ENCODE results near the gene C15orf40. TPM values are rescaled to one million over a fixed set of nuclear protein-coding genes. Genes with fewer than 3 reads are reported as not detected.
A peak's percentile ranks its signal among the peaks of the same experiment; 100 is the strongest.

C15orf40 gene
- total and polyA plus RNA-seq, 2 of the 13 experiments (the other 11 are each of a cell fraction or from before 2014, with no cell fraction given): 24.0 to 26.3 TPM

DNA sequence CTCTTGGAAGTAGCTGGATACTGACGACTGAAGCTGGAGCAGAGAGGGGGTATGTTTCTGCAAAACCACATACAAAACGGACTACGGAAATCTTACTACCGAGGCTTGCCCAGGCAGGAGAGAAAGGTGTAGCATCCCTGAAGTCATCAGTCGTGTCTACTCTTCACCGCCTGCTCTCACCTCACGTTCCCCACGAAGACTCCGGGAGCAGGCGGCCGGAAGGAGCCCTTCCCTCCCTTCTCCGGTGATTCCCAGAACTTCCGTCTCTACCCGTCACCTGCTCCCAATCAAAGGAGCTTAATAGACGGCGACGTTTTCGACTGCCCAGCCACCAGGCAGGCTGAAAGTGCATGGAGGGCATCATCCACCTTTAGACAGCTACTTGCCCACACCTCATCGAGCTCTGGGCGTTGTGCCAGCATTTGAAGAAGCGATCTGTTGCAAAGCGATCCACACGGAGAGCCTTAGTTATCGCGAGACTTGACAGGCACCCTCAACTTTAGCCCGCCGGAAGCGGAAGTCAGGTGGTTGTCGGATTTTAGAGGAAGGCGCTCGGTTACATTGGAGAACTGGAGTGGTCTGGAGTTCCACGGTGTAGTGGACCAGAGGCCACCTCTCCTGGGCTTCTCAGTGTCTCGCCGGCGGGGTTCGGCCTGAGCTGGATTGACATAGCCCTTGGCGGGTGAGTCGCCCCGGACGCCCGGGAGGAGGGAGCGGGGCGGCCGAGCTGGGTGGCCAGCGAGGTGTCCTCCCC is 25.6 kb downstream of the C15orf40 start, which contains the start of gene RAMAC (continued):
- TF ChIP-seq, protein P1, sequence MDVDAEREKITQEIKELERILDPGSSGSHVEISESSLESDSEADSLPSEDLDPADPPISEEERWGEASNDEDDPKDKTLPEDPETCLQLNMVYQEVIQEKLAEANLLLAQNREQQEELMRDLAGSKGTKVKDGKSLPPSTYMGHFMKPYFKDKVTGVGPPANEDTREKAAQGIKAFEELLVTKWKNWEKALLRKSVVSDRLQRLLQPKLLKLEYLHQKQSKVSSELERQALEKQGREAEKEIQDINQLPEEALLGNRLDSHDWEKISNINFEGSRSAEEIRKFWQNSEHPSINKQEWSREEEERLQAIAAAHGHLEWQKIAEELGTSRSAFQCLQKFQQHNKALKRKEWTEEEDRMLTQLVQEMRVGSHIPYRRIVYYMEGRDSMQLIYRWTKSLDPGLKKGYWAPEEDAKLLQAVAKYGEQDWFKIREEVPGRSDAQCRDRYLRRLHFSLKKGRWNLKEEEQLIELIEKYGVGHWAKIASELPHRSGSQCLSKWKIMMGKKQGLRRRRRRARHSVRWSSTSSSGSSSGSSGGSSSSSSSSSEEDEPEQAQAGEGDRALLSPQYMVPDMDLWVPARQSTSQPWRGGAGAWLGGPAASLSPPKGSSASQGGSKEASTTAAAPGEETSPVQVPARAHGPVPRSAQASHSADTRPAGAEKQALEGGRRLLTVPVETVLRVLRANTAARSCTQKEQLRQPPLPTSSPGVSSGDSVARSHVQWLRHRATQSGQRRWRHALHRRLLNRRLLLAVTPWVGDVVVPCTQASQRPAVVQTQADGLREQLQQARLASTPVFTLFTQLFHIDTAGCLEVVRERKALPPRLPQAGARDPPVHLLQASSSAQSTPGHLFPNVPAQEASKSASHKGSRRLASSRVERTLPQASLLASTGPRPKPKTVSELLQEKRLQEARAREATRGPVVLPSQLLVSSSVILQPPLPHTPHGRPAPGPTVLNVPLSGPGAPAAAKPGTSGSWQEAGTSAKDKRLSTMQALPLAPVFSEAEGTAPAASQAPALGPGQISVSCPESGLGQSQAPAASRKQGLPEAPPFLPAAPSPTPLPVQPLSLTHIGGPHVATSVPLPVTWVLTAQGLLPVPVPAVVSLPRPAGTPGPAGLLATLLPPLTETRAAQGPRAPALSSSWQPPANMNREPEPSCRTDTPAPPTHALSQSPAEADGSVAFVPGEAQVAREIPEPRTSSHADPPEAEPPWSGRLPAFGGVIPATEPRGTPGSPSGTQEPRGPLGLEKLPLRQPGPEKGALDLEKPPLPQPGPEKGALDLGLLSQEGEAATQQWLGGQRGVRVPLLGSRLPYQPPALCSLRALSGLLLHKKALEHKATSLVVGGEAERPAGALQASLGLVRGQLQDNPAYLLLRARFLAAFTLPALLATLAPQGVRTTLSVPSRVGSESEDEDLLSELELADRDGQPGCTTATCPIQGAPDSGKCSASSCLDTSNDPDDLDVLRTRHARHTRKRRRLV (CRISPR knock-in tag; IDR thresholded peaks at IDR 0.05): peak; percentile 73; the same call in 1 of the 2 replicates
- TF ChIP-seq, protein P2, sequence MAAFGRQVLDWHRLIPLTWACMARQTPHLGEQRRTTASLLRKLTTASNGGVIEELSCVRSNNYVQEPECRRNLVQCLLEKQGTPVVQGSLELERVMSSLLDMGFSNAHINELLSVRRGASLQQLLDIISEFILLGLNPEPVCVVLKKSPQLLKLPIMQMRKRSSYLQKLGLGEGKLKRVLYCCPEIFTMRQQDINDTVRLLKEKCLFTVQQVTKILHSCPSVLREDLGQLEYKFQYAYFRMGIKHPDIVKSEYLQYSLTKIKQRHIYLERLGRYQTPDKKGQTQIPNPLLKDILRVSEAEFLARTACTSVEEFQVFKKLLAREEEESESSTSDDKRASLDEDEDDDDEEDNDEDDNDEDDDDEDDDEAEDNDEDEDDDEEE (CRISPR knock-in tag; IDR thresholded peaks at IDR 0.05): peak; percentile 88; the same call in 1 of the 2 replicates
- TF ChIP-seq XRCC5 (optimal IDR thresholded peaks at IDR 0.05; ENCODE audit: low read length): peak; percentile 58
- TF ChIP-seq, protein P3, sequence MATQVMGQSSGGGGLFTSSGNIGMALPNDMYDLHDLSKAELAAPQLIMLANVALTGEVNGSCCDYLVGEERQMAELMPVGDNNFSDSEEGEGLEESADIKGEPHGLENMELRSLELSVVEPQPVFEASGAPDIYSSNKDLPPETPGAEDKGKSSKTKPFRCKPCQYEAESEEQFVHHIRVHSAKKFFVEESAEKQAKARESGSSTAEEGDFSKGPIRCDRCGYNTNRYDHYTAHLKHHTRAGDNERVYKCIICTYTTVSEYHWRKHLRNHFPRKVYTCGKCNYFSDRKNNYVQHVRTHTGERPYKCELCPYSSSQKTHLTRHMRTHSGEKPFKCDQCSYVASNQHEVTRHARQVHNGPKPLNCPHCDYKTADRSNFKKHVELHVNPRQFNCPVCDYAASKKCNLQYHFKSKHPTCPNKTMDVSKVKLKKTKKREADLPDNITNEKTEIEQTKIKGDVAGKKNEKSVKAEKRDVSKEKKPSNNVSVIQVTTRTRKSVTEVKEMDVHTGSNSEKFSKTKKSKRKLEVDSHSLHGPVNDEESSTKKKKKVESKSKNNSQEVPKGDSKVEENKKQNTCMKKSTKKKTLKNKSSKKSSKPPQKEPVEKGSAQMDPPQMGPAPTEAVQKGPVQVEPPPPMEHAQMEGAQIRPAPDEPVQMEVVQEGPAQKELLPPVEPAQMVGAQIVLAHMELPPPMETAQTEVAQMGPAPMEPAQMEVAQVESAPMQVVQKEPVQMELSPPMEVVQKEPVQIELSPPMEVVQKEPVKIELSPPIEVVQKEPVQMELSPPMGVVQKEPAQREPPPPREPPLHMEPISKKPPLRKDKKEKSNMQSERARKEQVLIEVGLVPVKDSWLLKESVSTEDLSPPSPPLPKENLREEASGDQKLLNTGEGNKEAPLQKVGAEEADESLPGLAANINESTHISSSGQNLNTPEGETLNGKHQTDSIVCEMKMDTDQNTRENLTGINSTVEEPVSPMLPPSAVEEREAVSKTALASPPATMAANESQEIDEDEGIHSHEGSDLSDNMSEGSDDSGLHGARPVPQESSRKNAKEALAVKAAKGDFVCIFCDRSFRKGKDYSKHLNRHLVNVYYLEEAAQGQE (IDR thresholded peaks at IDR 0.05; ENCODE audit: borderline replicate concordance in 1 of 2, low read depth in 1 of 2, low read length in 2 of 2): no peak
- TF ChIP-seq NRL (CRISPR knock-in tag; IDR thresholded peaks at IDR 0.05; ENCODE audit: borderline replicate concordance): peak; percentile 93
- TF ChIP-seq ZFP82 (CRISPR knock-in tag; IDR thresholded peaks at IDR 0.05; ENCODE audit: borderline replicate concordance): no peak; the same call in 1 of the 2 replicates
- no peak for TF ChIP-seq FOXM1 (CRISPR knock-in tag; IDR thresholded peaks at IDR 0.05)
- peak; percentile 76; the same call in 1 of the 2 replicates for TF ChIP-seq ZNF737 (CRISPR knock-in tag; IDR thresholded peaks at IDR 0.05; ENCODE audit: borderline replicate concordance)
- peak; percentile 85 for TF ChIP-seq ZNF431 (CRISPR knock-in tag; IDR thresholded peaks at IDR 0.05; ENCODE audit: borderline replicate concordance, low read depth)
- TF ChIP-seq IRF2 (CRISPR knock-in tag; IDR thresholded peaks at IDR 0.05): peak; percentile 90
- TF ChIP-seq, protein P4, sequence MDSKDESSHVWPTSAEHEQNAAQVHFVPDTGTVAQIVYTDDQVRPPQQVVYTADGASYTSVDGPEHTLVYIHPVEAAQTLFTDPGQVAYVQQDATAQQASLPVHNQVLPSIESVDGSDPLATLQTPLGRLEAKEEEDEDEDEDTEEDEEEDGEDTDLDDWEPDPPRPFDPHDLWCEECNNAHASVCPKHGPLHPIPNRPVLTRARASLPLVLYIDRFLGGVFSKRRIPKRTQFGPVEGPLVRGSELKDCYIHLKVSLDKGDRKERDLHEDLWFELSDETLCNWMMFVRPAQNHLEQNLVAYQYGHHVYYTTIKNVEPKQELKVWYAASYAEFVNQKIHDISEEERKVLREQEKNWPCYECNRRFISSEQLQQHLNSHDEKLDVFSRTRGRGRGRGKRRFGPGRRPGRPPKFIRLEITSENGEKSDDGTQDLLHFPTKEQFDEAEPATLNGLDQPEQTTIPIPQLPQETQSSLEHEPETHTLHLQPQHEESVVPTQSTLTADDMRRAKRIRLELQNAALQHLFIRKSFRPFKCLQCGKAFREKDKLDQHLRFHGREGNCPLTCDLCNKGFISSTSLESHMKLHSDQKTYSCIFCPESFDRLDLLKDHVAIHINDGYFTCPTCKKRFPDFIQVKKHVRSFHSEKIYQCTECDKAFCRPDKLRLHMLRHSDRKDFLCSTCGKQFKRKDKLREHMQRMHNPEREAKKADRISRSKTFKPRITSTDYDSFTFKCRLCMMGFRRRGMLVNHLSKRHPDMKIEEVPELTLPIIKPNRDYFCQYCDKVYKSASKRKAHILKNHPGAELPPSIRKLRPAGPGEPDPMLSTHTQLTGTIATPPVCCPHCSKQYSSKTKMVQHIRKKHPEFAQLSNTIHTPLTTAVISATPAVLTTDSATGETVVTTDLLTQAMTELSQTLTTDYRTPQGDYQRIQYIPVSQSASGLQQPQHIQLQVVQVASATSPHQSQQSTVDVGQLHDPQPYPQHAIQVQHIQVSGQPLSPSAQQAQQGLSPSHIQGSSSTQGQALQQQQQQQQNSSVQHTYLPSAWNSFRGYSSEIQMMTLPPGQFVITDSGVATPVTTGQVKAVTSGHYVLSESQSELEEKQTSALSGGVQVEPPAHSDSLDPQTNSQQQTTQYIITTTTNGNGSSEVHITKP (CRISPR knock-in tag; IDR thresholded peaks at IDR 0.05; ENCODE audit: low read depth): peak; percentile 69; the same call in 1 of the 2 replicates
- peak; percentile 57; the same call in 1 of the 2 replicates for TF ChIP-seq ZNF274 (CRISPR knock-in tag; IDR thresholded peaks at IDR 0.05)
- peak; percentile 97 for TF ChIP-seq ZNF616 (CRISPR knock-in tag; IDR thresholded peaks at IDR 0.05; ENCODE audit: low read depth)
- TF ChIP-seq ZNF557 (CRISPR knock-in tag; IDR thresholded peaks at IDR 0.05): no peak

All from HepG2 (cell line).